Thoracic aorta (tissue), 2 donors: ENCODE measurements around the gene TSPAN7. TPM values are rescaled to one million over a fixed set of nuclear protein-coding genes. Genes with fewer than 3 reads are reported as not detected.

Experiments
- ATAC-seq: fragments of 150-250 bp; one replicate; pipeline ENCODE4 v1.8.0; 2017; ENCODE audit warnings: low read depth; ENCODE audit not compliant: insufficient number of reproducible peaks, low FRiP score
- DNase-seq: peaks from one replicate; pipeline ENCODE4 v3.0.0-alpha.2; 2020; ENCODE audit warnings: low spot score
- H3K27ac ChIP-seq, 2 donors: fragments of 200-600 bp; sonication (generic); 1 replicate in 1 of 2; 2 replicates in 1 of 2; pipeline ENCODE4 v1.5.1; 2016; ENCODE audit warnings: mild to moderate bottlenecking in 2 of 2, moderate library complexity in 2 of 2
- H3K27me3 ChIP-seq: fragments of 200-600 bp; sonication (generic); replicated peaks from 2 replicates; pipeline ENCODE4 v1.6.0; 2016; ENCODE audit warnings: mild to moderate bottlenecking; ENCODE audit not compliant: insufficient read depth
- H3K36me3 ChIP-seq: fragments of 200-600 bp; sonication (generic); one replicate; pipeline ENCODE4 v1.5.1; 2016
- H3K4me1 ChIP-seq, 2 donors: fragments of 200-600 bp; sonication (generic); 1 replicate in 1 of 2; 2 replicates in 1 of 2; pipeline versions ENCODE4 v1.5.1 to v1.6.0; 2016; ENCODE audit warnings: low read depth in 2 of 2, mild to moderate bottlenecking in 1 of 2; ENCODE audit not compliant: control insufficient read depth in 1 of 2
- H3K4me3 ChIP-seq: fragments of 200-600 bp; sonication (generic); 2 replicates; pipeline ENCODE4 v1.5.1; 2016; ENCODE audit warnings: mild to moderate bottlenecking
- H3K9me3 ChIP-seq: fragments of 200-600 bp; sonication (generic); 2 replicates; pipeline ENCODE4 v1.5.1; 2016
- total RNA-seq, 2 donors: library from RNA; depleted of rRNA; stranded (reverse); fragments of >200 nt; gene quantifications; one replicate each; pipeline versions ENCODE4 v1.1.0 to v1.2.3, GENCODE V29; 2016
- TF ChIP-seq, protein P1 (sequence below): fragments of 200-600 bp; sonication (generic); IDR thresholded peaks from one replicate; pipeline ENCODE4 v1.5.1; 2019; ENCODE audit warnings: antibody characterized with exemption

Gene TSPAN7
- total RNA-seq, 2 donors from 2014 or later: 17.7 to 38.4 TPM

DNA sequence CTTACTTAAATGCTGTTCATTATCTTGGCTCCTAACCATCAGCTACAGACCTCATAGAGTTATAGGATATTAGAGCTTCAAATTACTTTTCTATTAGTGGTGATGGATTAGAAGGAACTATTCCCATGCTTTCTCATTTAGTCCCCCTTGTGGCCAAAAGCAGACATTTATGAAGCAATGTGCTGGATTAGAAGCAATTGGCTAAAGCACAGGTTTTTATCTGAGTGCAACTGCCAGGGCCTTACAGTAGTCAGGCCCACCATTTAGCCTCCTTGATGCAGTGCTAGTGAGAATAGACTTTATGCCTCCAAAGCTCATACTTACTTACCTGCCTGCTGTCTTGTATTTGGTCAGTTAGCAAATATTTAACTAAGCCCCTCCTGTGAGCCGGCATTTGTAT is 93.0 kb downstream of the TSPAN7 start:
- H3K4me3 ChIP-seq: no peak overlapping the region

DNA sequence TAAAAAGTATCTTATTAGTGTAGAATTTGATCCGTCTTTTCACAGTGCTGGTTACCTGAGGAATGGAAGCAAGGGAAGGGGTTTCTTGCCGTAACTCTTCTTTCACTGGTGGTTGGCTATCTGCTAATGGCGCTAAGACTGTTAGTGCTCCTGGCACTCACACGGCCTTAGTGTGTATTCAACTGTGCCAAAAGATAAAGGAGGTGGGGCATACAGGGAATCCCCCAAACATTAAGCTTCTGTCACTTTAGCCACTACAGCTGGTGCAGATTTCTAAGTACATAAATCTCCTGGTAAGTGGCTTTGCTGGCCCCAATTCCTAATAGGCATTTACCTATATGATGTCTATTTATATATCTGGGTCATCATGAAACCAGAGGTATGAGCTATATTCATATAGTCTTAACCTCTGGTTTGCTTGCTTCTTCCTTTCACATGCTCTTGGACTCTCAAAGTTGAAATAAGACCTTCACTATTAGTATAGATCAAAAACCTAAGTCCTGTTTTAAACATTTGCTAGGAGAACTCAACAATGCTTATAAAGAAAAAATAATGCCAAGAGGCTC is 95.1 kb downstream of the TSPAN7 start:
- ATAC-seq (no peak), DNase-seq (no peak)
- Histone ChIP-seq H3K4me3 (no peak overlapping the region), H3K27ac (no peak overlapping the region), H3K36me3 (no peaks in the 10 kb centered on the region), H3K27me3 (no peaks in the 10 kb centered on the region), H3K9me3 (no peaks in the 10 kb centered on the region), H3K4me1 (no peaks in the 10 kb centered on the region)
- TF ChIP-seq, protein P1, sequence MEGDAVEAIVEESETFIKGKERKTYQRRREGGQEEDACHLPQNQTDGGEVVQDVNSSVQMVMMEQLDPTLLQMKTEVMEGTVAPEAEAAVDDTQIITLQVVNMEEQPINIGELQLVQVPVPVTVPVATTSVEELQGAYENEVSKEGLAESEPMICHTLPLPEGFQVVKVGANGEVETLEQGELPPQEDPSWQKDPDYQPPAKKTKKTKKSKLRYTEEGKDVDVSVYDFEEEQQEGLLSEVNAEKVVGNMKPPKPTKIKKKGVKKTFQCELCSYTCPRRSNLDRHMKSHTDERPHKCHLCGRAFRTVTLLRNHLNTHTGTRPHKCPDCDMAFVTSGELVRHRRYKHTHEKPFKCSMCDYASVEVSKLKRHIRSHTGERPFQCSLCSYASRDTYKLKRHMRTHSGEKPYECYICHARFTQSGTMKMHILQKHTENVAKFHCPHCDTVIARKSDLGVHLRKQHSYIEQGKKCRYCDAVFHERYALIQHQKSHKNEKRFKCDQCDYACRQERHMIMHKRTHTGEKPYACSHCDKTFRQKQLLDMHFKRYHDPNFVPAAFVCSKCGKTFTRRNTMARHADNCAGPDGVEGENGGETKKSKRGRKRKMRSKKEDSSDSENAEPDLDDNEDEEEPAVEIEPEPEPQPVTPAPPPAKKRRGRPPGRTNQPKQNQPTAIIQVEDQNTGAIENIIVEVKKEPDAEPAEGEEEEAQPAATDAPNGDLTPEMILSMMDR: no peak

More for the DNA sequence above, 93.0 kb downstream of the TSPAN7 start:
- Histone ChIP-seq H3K36me3 (no peaks in the 10 kb centered on the region), H3K4me1 (no peaks in the 10 kb centered on the region), H3K27ac (no peak overlapping the region), H3K27me3 (no peaks in the 10 kb centered on the region), H3K9me3 (no peaks in the 10 kb centered on the region)
- TF ChIP-seq, protein P1: peak; percentile 40
- DNase-seq (no peak), ATAC-seq (no peak)

DNA sequence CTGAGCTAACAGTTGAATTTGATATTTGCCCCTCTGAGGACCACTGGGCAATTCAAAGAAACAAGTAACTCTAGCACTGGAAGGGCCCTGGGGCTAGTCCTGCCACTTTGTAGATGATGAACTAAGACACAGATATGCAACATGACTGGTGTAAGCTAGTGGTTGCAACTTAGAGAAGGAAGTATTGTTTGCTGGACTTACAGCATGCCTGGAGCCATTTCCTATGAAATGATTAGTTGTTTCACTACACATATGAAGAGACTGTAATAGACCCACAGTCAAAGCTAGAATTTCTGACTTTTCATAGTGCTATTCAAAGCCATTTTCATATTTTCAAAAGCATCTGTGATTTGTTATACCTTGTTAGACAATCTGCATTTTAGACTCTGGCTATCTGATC is 96.2 kb downstream of the TSPAN7 start:
- Histone ChIP-seq H3K27ac (no peak overlapping the region), H3K27me3 (no peaks in the 10 kb centered on the region), H3K4me1 (no peaks in the 10 kb centered on the region), H3K9me3 (no peaks in the 10 kb centered on the region), H3K36me3 (no peaks in the 10 kb centered on the region), H3K4me3 (no peak overlapping the region)
- DNase-seq (no peak), ATAC-seq (no peak)
- TF ChIP-seq, protein P1: no peak

DNA sequence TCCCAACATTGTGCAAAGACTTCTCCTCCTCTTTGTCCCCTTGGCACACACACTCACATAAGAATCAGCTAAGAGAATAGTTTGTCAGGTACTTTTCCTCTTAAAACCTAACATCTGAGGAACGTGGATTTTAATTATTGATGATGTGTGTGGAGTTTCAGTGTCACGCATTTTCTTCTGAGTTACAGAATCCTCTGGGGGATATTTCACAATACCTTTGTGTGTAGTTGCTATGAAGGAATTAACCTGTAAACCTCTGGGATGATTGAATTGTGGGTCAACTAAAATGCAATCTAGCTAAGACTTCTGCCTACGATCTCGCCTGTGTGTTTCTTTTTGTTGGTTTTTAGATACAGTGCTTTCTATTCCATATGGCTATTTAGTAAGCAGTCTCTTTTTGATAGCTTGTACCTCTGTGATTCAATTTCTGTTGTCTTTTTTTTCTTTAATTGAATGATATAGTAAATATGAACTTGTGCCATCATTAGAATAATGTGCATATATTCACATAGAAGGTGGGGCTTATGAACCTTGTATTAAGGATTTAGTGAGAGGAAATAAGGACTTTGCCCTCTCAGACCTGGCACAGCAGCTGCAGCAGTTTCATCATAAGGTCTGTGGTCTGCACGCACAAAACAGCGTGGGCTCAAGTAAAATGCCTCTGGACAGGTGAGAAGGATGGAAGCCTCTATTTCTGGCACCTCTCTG is 99.2 kb downstream of the TSPAN7 start:
- H3K4me1 ChIP-seq: no peaks in the 10 kb centered on the region
- H3K27ac ChIP-seq: no peak overlapping the region
- ATAC-seq (no peak), DNase-seq (no peak)
- H3K27me3 ChIP-seq: no peaks in the 10 kb centered on the region
- no peak overlapping the region for H3K4me3 ChIP-seq
- no peaks in the 10 kb centered on the region for H3K36me3 ChIP-seq
- no peaks in the 10 kb centered on the region for H3K9me3 ChIP-seq
- TF ChIP-seq, protein P1: no peak

DNA sequence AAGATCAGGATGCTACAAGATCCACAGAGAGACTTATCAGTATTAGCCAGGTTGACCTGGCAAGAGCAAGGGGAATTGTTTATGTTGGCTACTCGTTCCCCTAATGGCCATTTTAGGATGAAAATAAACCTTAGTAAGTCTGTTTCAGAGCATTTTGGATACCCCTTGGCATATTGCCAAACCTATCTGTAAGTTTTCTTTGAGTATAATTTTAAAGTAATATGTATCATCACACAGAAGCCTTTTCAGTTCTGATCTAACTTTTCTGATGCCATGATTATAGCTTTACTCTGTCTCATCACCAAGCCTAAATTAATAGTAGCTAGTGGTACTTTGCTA is 99.7 kb downstream of the TSPAN7 start:
- DNase-seq (no peak), ATAC-seq (no peak)
- H3K9me3 ChIP-seq: no peaks in the 10 kb centered on the region

More for the DNA sequence above, 99.7 kb downstream of the TSPAN7 start:
- Histone ChIP-seq H3K27me3 (no peaks in the 10 kb centered on the region), H3K4me1 (no peaks in the 10 kb centered on the region), H3K27ac (no peak overlapping the region), H3K36me3 (no peaks in the 10 kb centered on the region), H3K4me3 (no peak overlapping the region)
- TF ChIP-seq, protein P1: no peak
